Measurements from ENCODE around the gene CFAP119. TPM values are rescaled to one million over a fixed set of nuclear protein-coding genes. Genes with fewer than 3 reads are reported as not detected.

The CFAP119 gene
- total RNA-seq, 1 donor = 2.9 TPM

GRCh38 chr16:30748634-30749445 lies 13.0 kb downstream of the CFAP119 start:
- Histone ChIP-seq H3K4me1 (ENCODE audit: insufficient read depth, low read length) (peaks cover 13% of the 10 kb centered on the region), H3K4me2 (ENCODE audit: insufficient read depth, low read length) (peak overlapping the region; percentile 88), H4K20me1 (ENCODE audit: insufficient read depth, low read length) (peaks cover 3% of the 10 kb centered on the region), H2AFZ (ENCODE audit: low read length) (peak overlapping the region; percentile 41), H3K36me3 (ENCODE audit: insufficient read depth, low read length) (peaks cover 33% of the 10 kb centered on the region), H3K27ac (ENCODE audit: low read depth, low read length) (no peak overlapping the region), H3K4me3 (ENCODE audit: insufficient read depth, low read length) (peak overlapping the region; percentile 79), H3K27me3 (ENCODE audit: insufficient read depth, low read length) (no peaks in the 10 kb centered on the region), H3K9me3 (ENCODE audit: low read depth, low read length) (no peaks in the 10 kb centered on the region), H3K79me2 (ENCODE audit: insufficient read depth, low read length) (peaks cover 24% of the 10 kb centered on the region)
- DNase-seq (ENCODE audit: insufficient read length, low spot score, missing footprints) = peak; percentile 90
- TF ChIP-seq, protein P1, sequence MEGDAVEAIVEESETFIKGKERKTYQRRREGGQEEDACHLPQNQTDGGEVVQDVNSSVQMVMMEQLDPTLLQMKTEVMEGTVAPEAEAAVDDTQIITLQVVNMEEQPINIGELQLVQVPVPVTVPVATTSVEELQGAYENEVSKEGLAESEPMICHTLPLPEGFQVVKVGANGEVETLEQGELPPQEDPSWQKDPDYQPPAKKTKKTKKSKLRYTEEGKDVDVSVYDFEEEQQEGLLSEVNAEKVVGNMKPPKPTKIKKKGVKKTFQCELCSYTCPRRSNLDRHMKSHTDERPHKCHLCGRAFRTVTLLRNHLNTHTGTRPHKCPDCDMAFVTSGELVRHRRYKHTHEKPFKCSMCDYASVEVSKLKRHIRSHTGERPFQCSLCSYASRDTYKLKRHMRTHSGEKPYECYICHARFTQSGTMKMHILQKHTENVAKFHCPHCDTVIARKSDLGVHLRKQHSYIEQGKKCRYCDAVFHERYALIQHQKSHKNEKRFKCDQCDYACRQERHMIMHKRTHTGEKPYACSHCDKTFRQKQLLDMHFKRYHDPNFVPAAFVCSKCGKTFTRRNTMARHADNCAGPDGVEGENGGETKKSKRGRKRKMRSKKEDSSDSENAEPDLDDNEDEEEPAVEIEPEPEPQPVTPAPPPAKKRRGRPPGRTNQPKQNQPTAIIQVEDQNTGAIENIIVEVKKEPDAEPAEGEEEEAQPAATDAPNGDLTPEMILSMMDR (IDR thresholded peaks at IDR 0.05; ENCODE audit: extremely low read depth, low read depth, low read length) = no peak

GRCh38 chr16:30747799-30748633 lies 13.8 kb downstream of the CFAP119 start, which contains the start of gene PHKG2:
Gene PHKG2 (plus strand): TSS chr16:30748425. CDS start chr16:30748821, 396 bp downstream.
- H3K27me3 ChIP-seq (ENCODE audit: insufficient read depth, low read length) = no peaks in the 10 kb centered on the region
- peaks cover 25% of the 10 kb centered on the region for H3K36me3 ChIP-seq (ENCODE audit: insufficient read depth, low read length)
- H3K79me2 ChIP-seq (ENCODE audit: insufficient read depth, low read length) = peaks cover 24% of the 10 kb centered on the region
- DNase-seq (ENCODE audit: insufficient read length, low spot score, missing footprints) = peak; percentile 99
- TF ChIP-seq, protein P1 (IDR thresholded peaks at IDR 0.05; ENCODE audit: extremely low read depth, low read depth, low read length) = no peak
- peak within 1 kb of the TSS; percentile 79 for H3K4me3 ChIP-seq (ENCODE audit: insufficient read depth, low read length)
- H3K4me2 ChIP-seq (ENCODE audit: insufficient read depth, low read length) = peak within 1 kb of the TSS; percentile 88
- peak within 1 kb of the TSS; percentile 72 for H2AFZ ChIP-seq (ENCODE audit: low read length)
- H3K4me1 ChIP-seq (ENCODE audit: insufficient read depth, low read length) = peaks cover 13% of the 10 kb centered on the region
- peak within 1 kb of the TSS; percentile 77 for H3K27ac ChIP-seq (ENCODE audit: low read depth, low read length)
- no peaks in the 10 kb centered on the region for H3K9me3 ChIP-seq (ENCODE audit: low read depth, low read length)
- peaks cover 3% of the 10 kb centered on the region for H4K20me1 ChIP-seq (ENCODE audit: insufficient read depth, low read length)

GRCh38 chr16:30747331-30747730 lies 14.5 kb downstream of the CFAP119 start:
- TF ChIP-seq, protein P1 (IDR thresholded peaks at IDR 0.05; ENCODE audit: extremely low read depth, low read depth, low read length) = no peak
- peak overlapping the region; percentile 79 for H3K4me3 ChIP-seq (ENCODE audit: insufficient read depth, low read length)
- peaks cover 24% of the 10 kb centered on the region for H3K79me2 ChIP-seq (ENCODE audit: insufficient read depth, low read length)

More at GRCh38 chr16:30747331-30747730, 14.5 kb downstream of the CFAP119 start:
- peak overlapping the region; percentile 77 for H3K27ac ChIP-seq (ENCODE audit: low read depth, low read length)
- DNase-seq (ENCODE audit: insufficient read length, low spot score, missing footprints) = peak; percentile 89
- peaks cover 3% of the 10 kb centered on the region for H4K20me1 ChIP-seq (ENCODE audit: insufficient read depth, low read length)
- peaks cover 25% of the 10 kb centered on the region for H3K36me3 ChIP-seq (ENCODE audit: insufficient read depth, low read length)
- H3K27me3 ChIP-seq (ENCODE audit: insufficient read depth, low read length) = no peaks in the 10 kb centered on the region
- peaks cover 13% of the 10 kb centered on the region for H3K4me1 ChIP-seq (ENCODE audit: insufficient read depth, low read length)
- no peaks in the 10 kb centered on the region for H3K9me3 ChIP-seq (ENCODE audit: low read depth, low read length)
- peak overlapping the region; percentile 88 for H3K4me2 ChIP-seq (ENCODE audit: insufficient read depth, low read length)
- H2AFZ ChIP-seq (ENCODE audit: low read length) = peak overlapping the region; percentile 72
